GM06990 (cell line): ENCODE data around the gene NDUFB10.

Experiments
- DNase-seq: peaks from one replicate; pipeline ENCODE4 v3.0.0-alpha.2; 2011; ENCODE audit not compliant: insufficient read length; ENCODE audit errors: extremely low read depth
- H3K27me3 ChIP-seq: replicated peaks from 2 replicates; pipeline ENCODE4 v1.6.0; 2011; ENCODE audit warnings: low read length; ENCODE audit not compliant: control insufficient read depth, insufficient read depth
- H3K36me3 ChIP-seq: 2 replicates; pipeline ENCODE4 v1.5.1; 2011; ENCODE audit warnings: low read length; ENCODE audit not compliant: control insufficient read depth, insufficient read depth
- H3K4me3 ChIP-seq: replicated peaks from 2 replicates; pipeline ENCODE4 v1.5.1; 2011; ENCODE audit warnings: low read depth, mild to moderate bottlenecking, control low read depth, low read length
- TF ChIP-seq, protein P1 (sequence below): IDR thresholded peaks from 2 replicates; pipeline ENCODE4 v1.5.1; 2011; ENCODE audit warnings: low read length, control low read depth, mild to moderate bottlenecking, inconsistent platforms; ENCODE audit not compliant: insufficient read depth, poor library complexity, severe bottlenecking

Gene NDUFB10

GRCh38 chr16:1977875-1978268 is 18.5 kb downstream of the NDUFB10 start:
- H3K36me3 ChIP-seq, result peaks cover 36% of the 10 kb centered on the region

GRCh38 chr16:1978476-1979120 is 19.3 kb downstream of the NDUFB10 start:
- DNase-seq, result no peak
- H3K27me3 ChIP-seq, result no peaks in the 10 kb centered on the region; the same call in 1 of the 2 replicates
- no peak overlapping the region for H3K4me3 ChIP-seq
- TF ChIP-seq, protein P1, sequence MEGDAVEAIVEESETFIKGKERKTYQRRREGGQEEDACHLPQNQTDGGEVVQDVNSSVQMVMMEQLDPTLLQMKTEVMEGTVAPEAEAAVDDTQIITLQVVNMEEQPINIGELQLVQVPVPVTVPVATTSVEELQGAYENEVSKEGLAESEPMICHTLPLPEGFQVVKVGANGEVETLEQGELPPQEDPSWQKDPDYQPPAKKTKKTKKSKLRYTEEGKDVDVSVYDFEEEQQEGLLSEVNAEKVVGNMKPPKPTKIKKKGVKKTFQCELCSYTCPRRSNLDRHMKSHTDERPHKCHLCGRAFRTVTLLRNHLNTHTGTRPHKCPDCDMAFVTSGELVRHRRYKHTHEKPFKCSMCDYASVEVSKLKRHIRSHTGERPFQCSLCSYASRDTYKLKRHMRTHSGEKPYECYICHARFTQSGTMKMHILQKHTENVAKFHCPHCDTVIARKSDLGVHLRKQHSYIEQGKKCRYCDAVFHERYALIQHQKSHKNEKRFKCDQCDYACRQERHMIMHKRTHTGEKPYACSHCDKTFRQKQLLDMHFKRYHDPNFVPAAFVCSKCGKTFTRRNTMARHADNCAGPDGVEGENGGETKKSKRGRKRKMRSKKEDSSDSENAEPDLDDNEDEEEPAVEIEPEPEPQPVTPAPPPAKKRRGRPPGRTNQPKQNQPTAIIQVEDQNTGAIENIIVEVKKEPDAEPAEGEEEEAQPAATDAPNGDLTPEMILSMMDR, result no peak
- H3K36me3 ChIP-seq, result peaks cover 36% of the 10 kb centered on the region

More at GRCh38 chr16:1977875-1978268, 18.5 kb downstream of the NDUFB10 start:
- DNase-seq, result no peak
- Histone ChIP-seq H3K4me3 (no peak overlapping the region), H3K27me3 (no peaks in the 10 kb centered on the region; the same call in 1 of the 2 replicates)
- TF ChIP-seq, protein P1, result no peak

DNA sequence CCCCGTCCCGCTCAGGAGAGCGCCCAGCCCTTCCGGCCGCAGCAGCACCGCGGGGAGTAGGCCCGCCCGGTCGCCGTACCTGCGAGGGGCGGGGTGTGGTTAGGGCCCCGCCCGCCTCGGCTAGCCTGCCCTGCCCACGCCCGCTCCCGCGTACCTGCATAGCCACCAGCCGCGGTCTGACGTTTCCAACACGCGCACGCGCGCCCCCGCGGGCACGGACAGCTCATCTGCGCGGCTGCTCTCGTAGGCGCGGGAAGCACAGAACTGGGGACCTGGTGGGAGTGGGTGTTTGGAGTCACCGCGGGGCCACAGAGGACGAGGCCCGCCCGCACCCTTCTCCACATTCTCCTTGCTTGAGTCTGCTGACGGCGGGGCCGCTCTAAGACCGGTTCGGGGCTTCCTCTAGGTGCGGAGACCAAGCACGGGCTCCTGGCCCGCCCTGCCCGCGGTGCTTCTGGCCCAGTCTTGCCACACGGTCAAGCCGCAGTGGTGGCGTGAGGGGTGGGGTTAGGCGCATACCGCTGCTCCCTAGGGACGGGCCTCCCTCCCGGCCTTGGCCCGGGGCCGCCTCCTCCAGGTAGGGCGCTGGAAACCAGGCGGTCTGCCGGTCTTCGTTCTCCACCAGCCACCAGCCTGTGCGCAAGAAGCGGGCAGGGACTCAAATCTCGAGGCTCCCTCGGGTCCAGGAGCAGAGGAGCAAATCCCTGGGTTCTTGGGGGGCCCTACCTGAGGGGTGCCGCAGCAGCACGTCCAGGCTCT is 20.1 kb downstream of the NDUFB10 start:
- DNase-seq, result no peak
- TF ChIP-seq, protein P1, result no peak
- Histone ChIP-seq H3K27me3 (no peaks in the 10 kb centered on the region; the same call in 1 of the 2 replicates), H3K4me3 (no peak overlapping the region), H3K36me3 (peaks cover 30% of the 10 kb centered on the region)

DNA sequence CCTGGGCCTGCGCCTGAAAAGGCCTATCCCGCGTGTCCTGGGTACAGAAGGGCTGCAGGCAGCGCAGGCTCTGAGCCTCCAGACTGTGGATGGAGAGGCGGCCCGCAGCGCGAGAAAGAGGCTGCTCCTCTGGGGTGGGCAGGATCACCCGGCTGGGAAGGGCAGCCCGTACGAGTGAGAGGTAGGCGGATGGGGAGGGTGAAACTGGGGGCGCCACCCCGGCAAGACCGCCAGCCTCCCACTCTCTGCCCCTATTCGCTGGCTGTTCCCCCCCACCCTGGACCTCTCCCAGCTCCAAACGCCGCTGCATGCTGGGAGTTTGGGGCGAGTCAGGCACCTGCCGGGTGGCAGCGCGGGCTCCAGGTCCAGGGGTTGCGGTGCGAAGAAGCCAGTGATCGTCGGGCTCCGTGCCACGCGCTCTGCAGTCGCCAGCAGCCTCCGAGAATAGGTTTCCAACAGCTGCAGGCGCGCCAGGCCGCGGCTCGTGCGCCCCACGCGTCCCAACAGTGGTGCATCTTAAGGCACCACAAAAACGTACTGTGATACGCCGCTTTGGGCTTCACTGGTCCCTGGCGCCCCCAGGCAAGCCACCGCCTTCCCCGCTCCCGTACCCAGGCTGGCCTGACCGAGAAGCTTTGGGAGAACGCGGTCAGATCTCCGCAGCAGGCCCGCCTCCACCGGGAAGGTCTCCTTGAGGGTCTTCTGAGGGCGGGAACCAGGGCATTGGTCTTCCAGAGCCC is 20.9 kb downstream of the NDUFB10 start:
- Histone ChIP-seq H3K36me3 (peaks cover 23% of the 10 kb centered on the region), H3K4me3 (no peak overlapping the region), H3K27me3 (no peaks in the 10 kb centered on the region; the same call in 1 of the 2 replicates)
- TF ChIP-seq, protein P1, result no peak
- no peak for DNase-seq

GRCh38 chr16:1980770-1981087 is 21.4 kb downstream of the NDUFB10 start:
- no peak for DNase-seq
- TF ChIP-seq, protein P1, result no peak
- H3K27me3 ChIP-seq, result no peaks in the 10 kb centered on the region; the same call in 1 of the 2 replicates
- peaks cover 21% of the 10 kb centered on the region for H3K36me3 ChIP-seq
- no peak overlapping the region for H3K4me3 ChIP-seq
